Measurements from ENCODE around the gene NPPB.

NPPB gene

DNA sequence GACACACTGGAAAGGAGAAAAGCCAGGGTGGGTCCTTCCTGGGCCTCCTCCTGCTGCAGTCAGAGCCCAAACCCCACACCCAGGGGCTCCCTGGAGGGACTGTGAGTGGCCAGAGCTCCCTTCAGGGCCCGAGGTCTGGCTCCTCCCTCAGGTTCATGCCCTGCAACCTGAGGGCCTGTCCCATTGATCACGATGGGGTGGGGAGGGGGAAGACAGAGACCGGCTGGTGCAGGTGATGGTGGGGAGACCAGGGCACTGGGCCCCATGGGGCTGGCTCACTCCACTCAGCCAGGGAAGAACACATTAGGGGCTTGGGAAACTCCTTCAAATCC lies 30.1 kb upstream of the NPPB start:
- Mint-ChIP-seq H3K4me3 (no peak overlapping the region), H3K9me3 (no peaks in the 10 kb centered on the region), H3K4me1 (ENCODE audit: low read depth) (peaks cover 9% of the 10 kb centered on the region), H3K27ac (no peak overlapping the region), H3K27me3 (no peaks in the 10 kb centered on the region), H3K36me3 (ENCODE audit: low read depth) (no peaks in the 10 kb centered on the region)
- intact Hi-C loops (cut with micrococcal nuclease): no loop called here

DNA sequence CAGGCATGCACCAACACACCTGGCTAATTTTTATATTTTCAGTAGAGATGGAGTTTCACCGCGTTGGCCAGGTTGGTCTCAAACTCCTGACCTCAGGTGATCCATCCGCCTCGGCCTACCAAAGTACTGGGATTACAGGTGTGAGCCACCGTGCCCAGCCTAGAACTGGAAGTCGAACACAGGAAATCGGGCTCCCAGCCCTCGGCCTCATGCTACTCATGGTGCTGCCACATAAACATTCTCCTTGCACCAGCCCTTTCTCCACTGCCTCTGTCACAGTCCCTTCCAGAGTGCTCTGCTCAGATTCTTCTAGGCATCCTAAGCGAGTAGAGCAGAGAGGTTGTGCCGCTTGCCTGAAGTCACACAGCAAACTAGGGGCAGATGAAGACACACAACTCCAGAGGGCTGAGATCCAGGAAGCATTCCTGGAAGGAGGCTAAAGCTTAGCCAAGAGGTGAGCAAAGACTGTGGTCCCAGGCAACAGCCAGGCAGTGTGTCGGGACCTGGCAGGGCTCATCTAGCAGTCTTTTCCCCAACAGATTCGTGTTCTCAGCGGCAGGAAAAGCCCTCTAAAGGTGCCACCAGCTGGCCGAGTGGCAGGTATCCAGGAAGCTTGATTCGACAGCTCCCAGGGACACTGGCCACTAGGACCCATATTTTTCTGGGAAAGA lies 29.6 kb upstream of the NPPB start:
- Mint-ChIP-seq H3K9me3 (no peaks in the 10 kb centered on the region), H3K4me1 (ENCODE audit: low read depth) (peaks cover 5% of the 10 kb centered on the region), H3K27ac (no peak overlapping the region), H3K27me3 (no peaks in the 10 kb centered on the region), H3K4me3 (no peak overlapping the region), H3K36me3 (ENCODE audit: low read depth) (no peaks in the 10 kb centered on the region)
- intact Hi-C loops (cut with micrococcal nuclease): no loop called here

DNA sequence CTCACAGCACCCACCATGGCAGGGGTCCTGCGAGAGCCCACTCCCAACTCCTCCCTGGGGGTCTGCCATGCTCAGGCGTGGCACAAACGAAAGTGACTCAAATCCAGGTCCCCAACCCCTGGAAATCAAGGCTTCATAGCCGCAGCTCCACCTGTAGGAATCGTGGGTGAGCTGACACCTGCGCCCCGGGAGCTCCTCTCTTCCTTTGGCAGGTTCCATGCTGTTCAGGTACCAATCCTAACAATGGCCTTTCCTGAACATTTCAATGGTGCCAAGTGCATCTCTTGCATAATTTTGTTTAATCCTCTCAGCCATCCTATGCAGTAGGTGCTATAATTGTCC lies 28.9 kb upstream of the NPPB start:
- peaks cover 8% of the 10 kb centered on the region for H3K4me1 Mint-ChIP-seq (ENCODE audit: low read depth)
- no peaks in the 10 kb centered on the region for H3K27me3 Mint-ChIP-seq
- intact Hi-C loops (cut with micrococcal nuclease): no loop called here
- H3K4me3 Mint-ChIP-seq: no peak overlapping the region
- no peaks in the 10 kb centered on the region for H3K36me3 Mint-ChIP-seq (ENCODE audit: low read depth)
- no peaks in the 10 kb centered on the region for H3K9me3 Mint-ChIP-seq
- H3K27ac Mint-ChIP-seq: no peak overlapping the region

DNA sequence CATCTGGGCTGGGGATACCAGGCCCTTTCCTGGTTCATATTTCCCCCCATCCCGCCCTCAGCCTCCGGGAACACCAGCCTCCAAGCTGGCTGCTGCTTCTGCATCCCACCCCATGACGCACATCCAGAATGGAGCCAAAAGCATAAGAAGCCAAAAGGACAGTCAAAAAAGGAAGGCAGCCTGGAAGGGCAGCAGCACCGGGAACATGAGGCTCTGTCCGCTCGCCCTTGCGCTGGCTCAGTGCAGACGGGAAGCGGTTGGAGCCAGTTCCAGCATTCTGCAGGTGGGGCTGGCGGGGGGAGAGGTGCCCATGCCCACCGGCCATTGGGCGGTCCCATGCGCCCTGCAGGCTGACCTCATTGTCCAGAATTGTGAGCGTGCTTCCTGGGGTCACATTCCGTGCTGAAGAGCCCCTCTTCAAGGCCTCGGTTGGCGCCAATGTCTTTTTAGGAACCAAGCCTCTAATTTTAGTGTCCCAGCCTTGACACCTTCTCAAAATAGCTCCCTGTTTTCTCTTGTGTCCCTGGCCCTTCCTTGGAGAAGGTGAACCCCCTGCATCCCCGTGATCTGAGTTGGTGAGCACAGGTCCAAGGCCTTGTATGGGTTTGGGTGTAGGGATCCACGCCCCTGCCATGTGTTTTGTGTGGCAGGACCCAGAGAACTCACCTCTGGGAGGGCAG lies 28.4 kb upstream of the NPPB start:
- H3K27ac Mint-ChIP-seq: no peak overlapping the region

DNA sequence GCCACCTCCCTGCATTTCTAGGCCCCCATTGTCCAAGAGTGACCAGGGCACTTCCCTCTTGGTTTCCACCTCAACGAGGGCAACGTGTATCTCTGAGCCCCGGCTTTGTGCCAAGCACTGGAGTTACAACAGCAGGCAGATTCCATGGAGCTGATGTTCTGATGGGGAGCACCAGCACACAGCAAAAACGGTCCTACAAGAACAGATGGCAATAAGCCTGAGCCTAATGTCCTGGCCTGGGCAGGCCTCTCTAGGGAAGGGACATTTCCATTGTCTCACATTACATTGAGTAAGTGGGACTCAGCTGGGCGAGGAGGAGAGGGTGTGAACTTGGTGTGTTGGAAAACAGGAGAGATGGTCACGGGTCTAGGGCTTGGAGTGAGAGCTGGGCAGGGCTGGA lies 27.2 kb upstream of the NPPB start:
- H3K27ac Mint-ChIP-seq: no peak overlapping the region
- H3K36me3 Mint-ChIP-seq (ENCODE audit: low read depth): no peaks in the 10 kb centered on the region
- intact Hi-C loops (cut with micrococcal nuclease): no loop called here
- no peak overlapping the region for H3K4me3 Mint-ChIP-seq
- peaks cover 2% of the 10 kb centered on the region for H3K27me3 Mint-ChIP-seq
- no peaks in the 10 kb centered on the region for H3K9me3 Mint-ChIP-seq
- peaks cover 9% of the 10 kb centered on the region for H3K4me1 Mint-ChIP-seq (ENCODE audit: low read depth)

More for the DNA sequence above, 28.4 kb upstream of the NPPB start:
- H3K4me1 Mint-ChIP-seq (ENCODE audit: low read depth): peaks cover 9% of the 10 kb centered on the region
- H3K27me3 Mint-ChIP-seq: no peaks in the 10 kb centered on the region
- intact Hi-C loops (cut with micrococcal nuclease): no loop called here
- H3K36me3 Mint-ChIP-seq (ENCODE audit: low read depth): no peaks in the 10 kb centered on the region
- no peak overlapping the region for H3K4me3 Mint-ChIP-seq
- no peaks in the 10 kb centered on the region for H3K9me3 Mint-ChIP-seq

DNA sequence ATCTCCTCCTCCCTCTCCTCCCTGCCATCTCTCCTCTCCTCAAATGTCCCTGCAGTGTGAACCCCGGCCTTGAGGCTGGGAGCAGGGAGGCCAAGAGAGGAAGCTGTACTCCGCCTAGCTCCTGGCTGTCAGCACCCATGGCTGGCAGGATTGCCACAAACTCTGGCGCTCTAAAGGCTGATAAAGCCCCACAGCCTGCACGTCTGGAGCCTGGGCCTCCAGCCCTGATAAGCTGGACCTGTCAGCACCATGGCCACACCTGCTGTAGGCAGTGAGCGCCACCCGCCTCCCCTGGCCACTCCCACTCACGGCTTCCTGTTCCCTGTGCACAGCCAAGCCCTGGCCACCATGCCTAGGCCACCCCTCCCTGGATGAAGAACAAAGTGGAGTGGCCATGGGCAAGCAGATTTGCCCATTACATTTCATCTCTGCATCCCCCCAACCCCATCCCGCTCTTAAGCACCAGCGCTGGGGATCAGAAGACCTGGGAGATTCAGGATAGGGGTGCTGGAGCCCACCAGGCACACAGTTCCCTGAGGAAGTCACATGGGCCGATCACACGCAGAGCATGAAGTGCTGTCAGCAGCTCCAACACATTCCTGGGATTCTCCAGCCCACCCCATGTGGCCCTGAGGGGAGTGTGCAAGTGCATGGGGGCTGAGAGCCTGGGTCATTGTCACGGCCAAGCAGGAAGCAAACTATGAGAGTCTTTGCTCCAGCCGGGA lies 24.2 kb upstream of the NPPB start:
- intact Hi-C loops (cut with micrococcal nuclease): no loop called here
- H3K9me3 Mint-ChIP-seq: no peaks in the 10 kb centered on the region
- H3K27me3 Mint-ChIP-seq: peaks cover 3% of the 10 kb centered on the region
- no peak overlapping the region for H3K4me3 Mint-ChIP-seq
- no peaks in the 10 kb centered on the region for H3K36me3 Mint-ChIP-seq (ENCODE audit: low read depth)
- no peak overlapping the region for H3K27ac Mint-ChIP-seq
- peaks cover 9% of the 10 kb centered on the region for H3K4me1 Mint-ChIP-seq (ENCODE audit: low read depth)

DNA sequence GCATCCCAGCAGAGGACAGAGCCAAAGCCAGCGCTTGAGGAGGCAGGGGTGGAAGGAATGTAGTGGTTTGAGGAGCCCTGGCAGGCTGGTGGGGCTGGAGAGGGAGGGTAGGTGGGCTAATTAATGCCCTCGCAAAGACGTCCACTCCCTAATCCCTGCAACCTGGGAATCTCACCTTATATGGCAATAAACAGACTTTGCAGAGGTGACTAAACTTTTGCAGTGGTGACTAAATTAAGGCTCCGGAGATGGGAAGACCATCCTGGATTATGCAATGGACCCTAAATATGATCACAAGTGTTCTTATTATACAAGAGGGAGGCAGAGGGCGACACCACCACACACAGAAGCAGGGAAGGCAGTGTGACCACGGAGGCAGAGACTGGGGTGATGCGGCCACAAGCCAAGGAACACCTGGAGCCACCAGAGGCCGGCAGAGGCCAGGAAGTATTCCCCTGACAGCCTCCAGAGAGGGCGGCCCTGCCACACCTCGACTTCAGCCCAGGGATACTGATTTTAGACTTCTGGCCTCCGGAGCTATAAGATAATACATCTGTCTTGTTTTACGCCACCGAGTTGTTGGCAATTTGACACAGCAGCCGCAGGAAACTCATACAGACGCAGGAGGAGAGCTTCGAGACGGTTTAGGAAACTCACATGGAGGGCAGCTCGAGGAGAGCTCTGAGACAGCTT lies 23.1 kb upstream of the NPPB start:
- Mint-ChIP-seq H3K27me3 (peaks cover 3% of the 10 kb centered on the region), H3K36me3 (ENCODE audit: low read depth) (no peaks in the 10 kb centered on the region), H3K9me3 (no peaks in the 10 kb centered on the region), H3K4me1 (ENCODE audit: low read depth) (peaks cover 9% of the 10 kb centered on the region), H3K4me3 (no peak overlapping the region), H3K27ac (no peak overlapping the region)
- intact Hi-C loops (cut with micrococcal nuclease): no loop called here

DNA sequence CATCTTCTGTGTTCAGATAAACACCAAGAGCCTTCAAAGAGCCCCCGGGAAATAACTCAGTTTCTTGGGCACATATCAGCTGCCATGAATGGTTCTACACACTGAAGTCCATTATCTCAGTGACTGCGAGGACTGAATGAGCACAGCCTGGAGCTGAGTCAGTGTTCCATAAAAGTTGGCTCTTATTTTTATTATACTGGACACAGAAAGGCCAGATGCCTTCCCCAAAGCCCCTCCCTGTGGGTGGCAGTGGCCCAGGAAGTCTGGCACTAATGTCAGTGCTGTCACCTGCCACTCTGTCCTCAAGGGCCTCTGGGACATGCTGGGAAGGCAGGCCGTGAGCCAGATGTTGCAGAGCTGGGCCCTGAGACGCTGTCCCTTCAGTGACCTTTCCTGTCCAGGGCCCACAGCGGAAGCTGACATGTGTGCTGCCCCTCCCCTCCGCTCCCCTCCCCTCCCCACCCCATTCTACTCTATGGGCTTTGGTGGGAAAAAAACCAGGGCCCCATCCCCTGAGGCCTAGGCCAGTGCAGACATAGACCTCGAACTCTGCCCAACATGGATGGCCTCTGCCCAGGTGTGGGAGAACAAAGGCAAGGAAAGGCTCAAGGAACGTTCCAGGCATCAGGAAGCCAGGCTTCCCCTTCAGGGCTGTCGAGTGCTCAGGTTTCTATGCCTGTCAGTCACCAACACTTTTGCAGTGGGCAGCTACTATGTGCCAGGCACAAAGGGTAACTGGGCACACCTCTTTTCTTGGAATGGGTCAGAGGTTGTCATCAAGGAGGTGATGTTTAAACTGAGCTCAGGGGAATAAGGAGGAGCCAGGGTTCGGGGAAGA lies 22.4 kb upstream of the NPPB start:
- intact Hi-C loops (cut with micrococcal nuclease): no loop called here

DNA sequence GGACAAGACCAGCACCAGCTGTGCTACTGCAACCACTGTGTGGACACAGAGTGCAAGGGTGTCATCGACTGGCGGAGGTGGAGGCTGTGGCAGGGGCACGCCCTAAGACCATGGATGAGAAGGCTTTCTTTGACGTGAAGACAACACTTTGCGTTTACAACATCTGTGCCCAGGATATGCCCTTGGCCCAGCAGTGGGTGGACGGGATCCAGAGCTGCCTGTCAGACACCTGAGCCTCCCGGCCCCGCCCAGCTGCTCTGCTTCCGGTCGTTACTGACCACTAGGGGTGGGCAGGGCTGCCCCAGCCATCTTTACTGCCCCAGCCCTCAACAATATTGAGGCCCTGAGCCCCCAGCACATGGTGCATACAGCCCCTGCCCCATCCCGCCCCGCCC lies 21.4 kb upstream of the NPPB start:
- intact Hi-C loops (cut with micrococcal nuclease): no loop called here

More for the DNA sequence above, 22.4 kb upstream of the NPPB start:
- Mint-ChIP-seq H3K4me3 (no peak overlapping the region), H3K27me3 (peaks cover 9% of the 10 kb centered on the region), H3K9me3 (no peaks in the 10 kb centered on the region), H3K36me3 (ENCODE audit: low read depth) (no peaks in the 10 kb centered on the region), H3K27ac (no peak overlapping the region), H3K4me1 (ENCODE audit: low read depth) (peaks cover 9% of the 10 kb centered on the region)

DNA sequence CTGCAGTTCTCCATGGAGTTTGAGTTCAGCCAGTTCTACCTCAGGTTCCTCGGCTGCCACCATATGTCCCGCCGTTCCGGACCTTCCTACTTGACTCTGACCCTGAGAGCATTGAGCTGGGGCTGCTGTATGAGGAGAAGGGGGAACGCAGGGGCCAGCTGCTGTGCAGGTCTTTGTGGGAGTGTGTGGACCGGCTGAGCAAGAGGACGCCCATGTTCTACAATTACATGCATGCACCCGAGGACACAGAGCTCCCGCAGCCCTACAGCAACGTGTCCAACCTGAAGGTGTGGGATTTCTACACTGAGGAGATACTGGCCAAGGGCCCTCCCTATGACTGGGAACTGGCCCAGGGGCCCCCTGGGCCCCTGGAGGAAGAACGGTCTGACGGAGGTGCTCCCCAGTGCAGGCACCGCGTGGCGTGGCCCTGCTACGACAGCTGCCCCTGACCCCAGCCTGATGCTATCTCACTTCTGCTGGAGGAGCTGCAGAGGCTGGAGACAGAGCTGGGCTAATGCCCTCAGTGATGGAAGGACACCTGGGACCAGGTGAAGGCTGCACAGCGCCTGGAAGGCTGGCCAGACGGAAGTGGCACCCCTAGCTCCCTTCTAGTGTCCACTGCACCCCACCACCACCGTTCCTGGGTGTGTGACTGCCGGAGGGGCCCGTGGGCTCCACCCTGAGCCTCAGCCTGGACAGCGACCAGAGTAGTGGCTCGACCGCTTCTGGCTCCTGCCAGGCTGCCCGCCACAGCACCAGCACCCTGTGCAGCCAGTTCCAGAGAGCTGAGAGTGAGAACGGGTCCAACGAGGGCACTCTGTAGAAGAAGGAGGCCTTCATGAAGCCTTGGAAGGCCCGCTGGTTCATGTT lies 20.8 kb upstream of the NPPB start:
- no peak overlapping the region for H3K4me3 Mint-ChIP-seq
- H3K4me1 Mint-ChIP-seq (ENCODE audit: low read depth): peaks cover 9% of the 10 kb centered on the region
- intact Hi-C loops (cut with micrococcal nuclease): no loop called here
- H3K36me3 Mint-ChIP-seq (ENCODE audit: low read depth): no peaks in the 10 kb centered on the region
- no peak overlapping the region for H3K27ac Mint-ChIP-seq
- no peaks in the 10 kb centered on the region for H3K9me3 Mint-ChIP-seq
- H3K27me3 Mint-ChIP-seq: peaks cover 9% of the 10 kb centered on the region

More for the DNA sequence above, 21.4 kb upstream of the NPPB start:
- H3K27ac Mint-ChIP-seq: no peak overlapping the region
- no peaks in the 10 kb centered on the region for H3K9me3 Mint-ChIP-seq
- H3K4me3 Mint-ChIP-seq: no peak overlapping the region
- peaks cover 9% of the 10 kb centered on the region for H3K27me3 Mint-ChIP-seq
- peaks cover 9% of the 10 kb centered on the region for H3K4me1 Mint-ChIP-seq (ENCODE audit: low read depth)
- H3K36me3 Mint-ChIP-seq (ENCODE audit: low read depth): no peaks in the 10 kb centered on the region

DNA sequence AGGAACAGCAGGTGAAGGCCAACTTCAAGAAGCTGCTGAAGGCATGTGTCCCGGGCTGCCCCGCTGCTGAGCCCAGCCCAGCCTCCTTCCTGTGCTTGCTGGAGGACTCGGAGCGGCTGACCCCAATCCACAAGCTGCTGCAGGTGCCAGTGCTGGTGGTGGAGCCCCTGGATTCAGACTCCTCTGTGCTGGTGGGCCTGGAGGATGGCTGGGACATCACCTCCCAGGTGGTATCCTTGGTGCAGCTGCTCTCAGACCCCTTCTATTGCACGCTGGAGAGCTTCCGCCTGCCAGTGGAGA lies 20.1 kb upstream of the NPPB start:
- Mint-ChIP-seq H3K9me3 (no peaks in the 10 kb centered on the region), H3K36me3 (ENCODE audit: low read depth) (no peaks in the 10 kb centered on the region), H3K4me1 (ENCODE audit: low read depth) (peaks cover 9% of the 10 kb centered on the region), H3K27me3 (peaks cover 9% of the 10 kb centered on the region), H3K27ac (no peak overlapping the region), H3K4me3 (no peak overlapping the region)
- intact Hi-C loops (cut with micrococcal nuclease): no loop called here

DNA sequence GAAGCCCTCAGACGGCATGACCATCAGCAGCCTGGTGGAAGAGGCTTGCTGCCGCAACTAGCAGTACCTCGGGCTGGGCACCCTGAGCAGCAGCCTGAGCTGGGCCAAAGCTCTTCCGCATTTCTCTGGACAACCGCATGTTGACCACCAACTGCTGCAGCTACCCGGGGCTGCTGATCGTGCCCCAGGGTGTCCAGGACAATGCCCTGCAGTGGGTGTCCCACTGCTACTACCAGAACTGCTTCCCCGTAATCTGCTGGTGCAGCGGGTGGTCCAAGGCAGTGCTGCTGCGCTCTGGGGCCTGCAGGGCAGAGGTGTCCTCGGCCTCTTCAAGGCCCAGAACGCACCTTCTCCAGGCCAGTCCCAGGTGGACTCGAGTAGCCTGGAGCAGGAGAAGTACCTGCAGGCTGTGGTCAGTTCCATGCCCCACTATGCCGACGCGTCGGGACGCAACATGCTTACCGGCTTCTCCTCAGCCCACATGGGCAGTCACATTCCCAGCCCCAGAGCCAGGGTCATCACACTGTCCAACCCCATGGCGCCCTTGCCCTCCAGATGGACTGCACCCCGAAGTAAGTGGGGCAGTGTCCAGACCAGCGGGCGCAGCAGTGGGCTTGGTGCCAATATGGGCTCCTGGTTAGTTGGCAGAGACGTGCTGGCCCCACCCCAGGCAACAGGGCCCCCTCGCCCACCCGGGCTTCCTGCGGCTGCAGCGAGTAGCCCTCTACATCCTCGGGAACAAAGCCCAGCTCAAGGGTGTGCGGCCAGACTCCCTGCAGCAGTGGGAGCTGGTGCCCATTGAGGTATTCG lies 19.5 kb upstream of the NPPB start:
- intact Hi-C loops (cut with micrococcal nuclease): no loop called here
- H3K4me1 Mint-ChIP-seq (ENCODE audit: low read depth): peaks cover 7% of the 10 kb centered on the region
- no peak overlapping the region for H3K27ac Mint-ChIP-seq
- H3K4me3 Mint-ChIP-seq: no peak overlapping the region
- H3K27me3 Mint-ChIP-seq: peaks cover 9% of the 10 kb centered on the region
- no peaks in the 10 kb centered on the region for H3K36me3 Mint-ChIP-seq (ENCODE audit: low read depth)
- no peaks in the 10 kb centered on the region for H3K9me3 Mint-ChIP-seq
